ENCODE data around the gene ABLIM1. TPM values are rescaled to one million over a fixed set of nuclear protein-coding genes. Genes with fewer than 3 reads are reported as not detected.

The ABLIM1 gene
- total and polyA plus RNA-seq, 10 of the 15 experiments (the other 5 are each of a cell fraction or from before 2014, with no cell fraction given), result 14.2 to 50.5 (median 28.1) TPM

DNA sequence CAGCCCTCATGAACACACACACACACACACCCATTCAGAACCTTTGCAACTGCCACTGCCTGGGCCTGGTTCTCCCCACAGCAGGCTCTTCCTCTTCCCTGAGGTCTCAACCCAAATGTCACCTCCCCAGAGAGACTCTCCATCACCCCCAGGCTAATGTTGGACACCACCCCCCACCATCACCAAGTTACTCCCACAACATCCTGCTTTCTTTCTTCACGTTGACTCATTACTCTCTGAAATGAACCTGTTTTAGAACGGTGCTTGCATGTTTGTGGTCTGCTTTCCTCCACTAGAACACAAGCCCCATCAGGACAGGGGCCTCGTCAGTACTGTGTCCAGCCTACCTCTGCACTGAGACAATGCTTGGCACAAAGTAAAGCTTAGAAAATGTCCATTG, 269.8 kb downstream of the ABLIM1 start (continued):
- TF ChIP-seq ZNF622 (IDR thresholded peaks at IDR 0.05) (no peak), NFXL1 (IDR thresholded peaks at IDR 0.05; ENCODE audit: borderline replicate concordance) (no peak), SUZ12 (IDR thresholded peaks at IDR 0.05; ENCODE audit: unreplicated experiment) (no peak)
- TF ChIP-seq, protein P1, sequence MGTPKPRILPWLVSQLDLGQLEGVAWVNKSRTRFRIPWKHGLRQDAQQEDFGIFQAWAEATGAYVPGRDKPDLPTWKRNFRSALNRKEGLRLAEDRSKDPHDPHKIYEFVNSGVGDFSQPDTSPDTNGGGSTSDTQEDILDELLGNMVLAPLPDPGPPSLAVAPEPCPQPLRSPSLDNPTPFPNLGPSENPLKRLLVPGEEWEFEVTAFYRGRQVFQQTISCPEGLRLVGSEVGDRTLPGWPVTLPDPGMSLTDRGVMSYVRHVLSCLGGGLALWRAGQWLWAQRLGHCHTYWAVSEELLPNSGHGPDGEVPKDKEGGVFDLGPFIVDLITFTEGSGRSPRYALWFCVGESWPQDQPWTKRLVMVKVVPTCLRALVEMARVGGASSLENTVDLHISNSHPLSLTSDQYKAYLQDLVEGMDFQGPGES (IDR thresholded peaks at IDR 0.05), result no peak
- TF ChIP-seq, protein P2, sequence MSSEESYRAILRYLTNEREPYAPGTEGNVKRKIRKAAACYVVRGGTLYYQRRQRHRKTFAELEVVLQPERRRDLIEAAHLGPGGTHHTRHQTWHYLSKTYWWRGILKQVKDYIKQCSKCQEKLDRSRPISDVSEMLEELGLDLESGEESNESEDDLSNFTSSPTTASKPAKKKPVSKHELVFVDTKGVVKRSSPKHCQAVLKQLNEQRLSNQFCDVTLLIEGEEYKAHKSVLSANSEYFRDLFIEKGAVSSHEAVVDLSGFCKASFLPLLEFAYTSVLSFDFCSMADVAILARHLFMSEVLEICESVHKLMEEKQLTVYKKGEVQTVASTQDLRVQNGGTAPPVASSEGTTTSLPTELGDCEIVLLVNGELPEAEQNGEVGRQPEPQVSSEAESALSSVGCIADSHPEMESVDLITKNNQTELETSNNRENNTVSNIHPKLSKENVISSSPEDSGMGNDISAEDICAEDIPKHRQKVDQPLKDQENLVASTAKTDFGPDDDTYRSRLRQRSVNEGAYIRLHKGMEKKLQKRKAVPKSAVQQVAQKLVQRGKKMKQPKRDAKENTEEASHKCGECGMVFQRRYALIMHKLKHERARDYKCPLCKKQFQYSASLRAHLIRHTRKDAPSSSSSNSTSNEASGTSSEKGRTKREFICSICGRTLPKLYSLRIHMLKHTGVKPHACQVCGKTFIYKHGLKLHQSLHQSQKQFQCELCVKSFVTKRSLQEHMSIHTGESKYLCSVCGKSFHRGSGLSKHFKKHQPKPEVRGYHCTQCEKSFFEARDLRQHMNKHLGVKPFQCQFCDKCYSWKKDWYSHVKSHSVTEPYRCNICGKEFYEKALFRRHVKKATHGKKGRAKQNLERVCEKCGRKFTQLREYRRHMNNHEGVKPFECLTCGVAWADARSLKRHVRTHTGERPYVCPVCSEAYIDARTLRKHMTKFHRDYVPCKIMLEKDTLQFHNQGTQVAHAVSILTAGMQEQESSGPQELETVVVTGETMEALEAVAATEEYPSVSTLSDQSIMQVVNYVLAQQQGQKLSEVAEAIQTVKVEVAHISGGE (CRISPR knock-in tag; IDR thresholded peaks at IDR 0.05), result no peak

DNA sequence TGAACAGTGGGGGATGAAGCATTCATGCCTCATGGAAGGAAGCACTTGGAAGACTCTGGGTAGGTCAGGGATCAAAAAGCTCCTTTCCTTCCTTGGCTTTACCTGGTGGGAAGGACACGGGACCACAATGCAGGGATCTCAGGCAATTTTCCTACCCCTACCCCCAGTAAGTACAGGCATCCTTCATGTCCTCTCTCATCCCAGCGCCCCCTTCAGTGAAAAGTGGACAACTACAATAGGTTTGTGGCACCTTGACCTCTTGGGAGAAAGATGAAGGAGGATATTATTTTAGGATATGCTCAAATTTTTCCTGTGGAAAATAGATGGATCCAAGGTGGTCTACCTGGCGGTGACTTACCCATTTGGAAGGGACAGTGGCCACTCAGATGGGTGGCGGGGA, 270.3 kb downstream of the ABLIM1 start:
- H3K9me3 ChIP-seq (replicated peaks; ENCODE audit: control insufficient read depth, insufficient read depth, low read length), result peaks cover 14% of the 10 kb centered on the region; the same call in 2 of the 3 replicates
- H3K27me3 ChIP-seq (replicated peaks in 1 of 2; ENCODE audit: control insufficient read depth in 2 of 2, insufficient read depth in 2 of 2, low read length in 1 of 2), result no peaks in the 10 kb centered on the region
- RAD21 ChIA-PET (ENCODE audit: unreplicated experiment), result interaction anchor here (0.6 to 4.2 kb wide), 7 partner anchors 11 to 84 kb away, joined by 4 to 27 read pairs (median 7); no protein-coding TSS in a partner anchor
- CTCF ChIA-PET, result interaction anchor here (1.1 to 5.1 kb wide), 4 partner anchors 10 to 84 kb away, joined by 4 to 23 read pairs (median 8); no protein-coding TSS in a partner anchor
- no peaks in the 10 kb centered on the region for H3K79me2 ChIP-seq (ENCODE audit: control insufficient read depth, insufficient read depth, low read length)
- no peaks in the 10 kb centered on the region for H4K20me1 ChIP-seq (ENCODE audit: control insufficient read depth, insufficient read depth)
- H3K9ac ChIP-seq (ENCODE audit: control insufficient read depth, insufficient read depth, low read length), result no peak overlapping the region
- intact Hi-C loops (cut with micrococcal nuclease; ENCODE audit: unreplicated experiment), result no loop called here
- no peak overlapping the region; the same call in 1 of the 2 replicates for H2AFZ ChIP-seq (ENCODE audit: control insufficient read depth, low read depth, low read length)
- H3K36me3 ChIP-seq (ENCODE audit: control insufficient read depth in 2 of 2, insufficient read depth in 2 of 2, low read length in 1 of 2), result no peaks in the 10 kb centered on the region
- FAIRE-seq (no peak), DNase-seq (ENCODE audit: low read depth, low spot score) (no peak), ATAC-seq (no peak)
- H3K4me2 ChIP-seq (ENCODE audit: control insufficient read depth, insufficient read depth), result no peak overlapping the region; the same call in 1 of the 2 replicates
- no peak overlapping the region for H3K4me3 ChIP-seq
- SMC1A ChIA-PET (ENCODE audit: uncharacterized antibody, unreplicated experiment), result interaction anchor here (0.7 to 3.5 kb wide), 6 partner anchors 10 to 84 kb away, joined by 3 to 26 read pairs (median 10); no protein-coding TSS in a partner anchor
- POLR2A ChIA-PET, result interaction anchor here (1.0 to 1.5 kb wide), 2 partner anchors 67 to 84 kb away, joined by 3 read pairs; no protein-coding TSS in a partner anchor
- peak overlapping the region; percentile 75; the same call in 1 of the 2 replicates for H3K27ac ChIP-seq (ENCODE audit: control insufficient read depth, insufficient read depth)
- WGBS (ENCODE audit: insufficient coverage, insufficient replicate concordance, low lambda C conversion rate, missing lambda C conversion rate), result 45% methylated on average over 4 of the region's 4 CpGs
- peaks cover 23% of the 10 kb centered on the region for H3K4me1 ChIP-seq (ENCODE audit: control insufficient read depth, insufficient read depth, low read length)
- BruUV-seq (replicated peaks), result no TSS peak
- in situ Hi-C loops (cut with MboI), result no loop called here
- TF ChIP-seq BACH1 (IDR thresholded peaks at IDR 0.05; ENCODE audit: borderline replicate concordance), result no peak
- TF ChIP-seq CHD4 (IDR thresholded peaks at IDR 0.05), result no peak
- TF ChIP-seq SUZ12 (IDR thresholded peaks at IDR 0.05; ENCODE audit: unreplicated experiment), result no peak
- TF ChIP-seq, protein P3, sequence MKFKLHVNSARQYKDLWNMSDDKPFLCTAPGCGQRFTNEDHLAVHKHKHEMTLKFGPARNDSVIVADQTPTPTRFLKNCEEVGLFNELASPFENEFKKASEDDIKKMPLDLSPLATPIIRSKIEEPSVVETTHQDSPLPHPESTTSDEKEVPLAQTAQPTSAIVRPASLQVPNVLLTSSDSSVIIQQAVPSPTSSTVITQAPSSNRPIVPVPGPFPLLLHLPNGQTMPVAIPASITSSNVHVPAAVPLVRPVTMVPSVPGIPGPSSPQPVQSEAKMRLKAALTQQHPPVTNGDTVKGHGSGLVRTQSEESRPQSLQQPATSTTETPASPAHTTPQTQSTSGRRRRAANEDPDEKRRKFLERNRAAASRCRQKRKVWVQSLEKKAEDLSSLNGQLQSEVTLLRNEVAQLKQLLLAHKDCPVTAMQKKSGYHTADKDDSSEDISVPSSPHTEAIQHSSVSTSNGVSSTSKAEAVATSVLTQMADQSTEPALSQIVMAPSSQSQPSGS (IDR thresholded peaks at IDR 0.05; ENCODE audit: low read length), result no peak
- no peak for TF ChIP-seq SUPT20H (IDR thresholded peaks at IDR 0.05; ENCODE audit: borderline replicate concordance, control insufficient read depth, low read depth, low read length)
- TF ChIP-seq, protein P1 (IDR thresholded peaks at IDR 0.05), result no peak
- TF ChIP-seq BRCA1 (IDR thresholded peaks at IDR 0.05; ENCODE audit: low read depth, low read length), result no peak
- TF ChIP-seq, protein P4, sequence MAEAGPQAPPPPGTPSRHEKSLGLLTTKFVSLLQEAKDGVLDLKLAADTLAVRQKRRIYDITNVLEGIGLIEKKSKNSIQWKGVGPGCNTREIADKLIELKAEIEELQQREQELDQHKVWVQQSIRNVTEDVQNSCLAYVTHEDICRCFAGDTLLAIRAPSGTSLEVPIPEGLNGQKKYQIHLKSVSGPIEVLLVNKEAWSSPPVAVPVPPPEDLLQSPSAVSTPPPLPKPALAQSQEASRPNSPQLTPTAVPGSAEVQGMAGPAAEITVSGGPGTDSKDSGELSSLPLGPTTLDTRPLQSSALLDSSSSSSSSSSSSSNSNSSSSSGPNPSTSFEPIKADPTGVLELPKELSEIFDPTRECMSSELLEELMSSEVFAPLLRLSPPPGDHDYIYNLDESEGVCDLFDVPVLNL (IDR thresholded peaks at IDR 0.05; ENCODE audit: low read depth, low read length), result no peak
- no peak for TF ChIP-seq YBX1 (IDR thresholded peaks at IDR 0.05)
- TF ChIP-seq MYC (IDR thresholded peaks at IDR 0.05; ENCODE audit: insufficient read depth, insufficient read length, insufficient replicate concordance, low read length, severe bottlenecking), result no peak
- TF ChIP-seq ZSCAN29 (IDR thresholded peaks at IDR 0.05), result no peak
